GM12872 (cell line): ENCODE results near the gene PABPN1L.

Experiments used
- TF ChIP-seq, protein P1 (sequence below): IDR thresholded peaks from 3 replicates; pipeline ENCODE4 v1.5.1; 2011; ENCODE audit warnings: low read depth, mild to moderate bottlenecking, low read length, moderate library complexity; ENCODE audit not compliant: insufficient read depth

Gene PABPN1L

GRCh38 chr16:88839745-88840599 is 26.5 kb downstream of the PABPN1L start:
- TF ChIP-seq, protein P1, sequence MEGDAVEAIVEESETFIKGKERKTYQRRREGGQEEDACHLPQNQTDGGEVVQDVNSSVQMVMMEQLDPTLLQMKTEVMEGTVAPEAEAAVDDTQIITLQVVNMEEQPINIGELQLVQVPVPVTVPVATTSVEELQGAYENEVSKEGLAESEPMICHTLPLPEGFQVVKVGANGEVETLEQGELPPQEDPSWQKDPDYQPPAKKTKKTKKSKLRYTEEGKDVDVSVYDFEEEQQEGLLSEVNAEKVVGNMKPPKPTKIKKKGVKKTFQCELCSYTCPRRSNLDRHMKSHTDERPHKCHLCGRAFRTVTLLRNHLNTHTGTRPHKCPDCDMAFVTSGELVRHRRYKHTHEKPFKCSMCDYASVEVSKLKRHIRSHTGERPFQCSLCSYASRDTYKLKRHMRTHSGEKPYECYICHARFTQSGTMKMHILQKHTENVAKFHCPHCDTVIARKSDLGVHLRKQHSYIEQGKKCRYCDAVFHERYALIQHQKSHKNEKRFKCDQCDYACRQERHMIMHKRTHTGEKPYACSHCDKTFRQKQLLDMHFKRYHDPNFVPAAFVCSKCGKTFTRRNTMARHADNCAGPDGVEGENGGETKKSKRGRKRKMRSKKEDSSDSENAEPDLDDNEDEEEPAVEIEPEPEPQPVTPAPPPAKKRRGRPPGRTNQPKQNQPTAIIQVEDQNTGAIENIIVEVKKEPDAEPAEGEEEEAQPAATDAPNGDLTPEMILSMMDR = no peak

- TF ChIP-seq, protein P1 = no peak
Measured at GRCh38 chr16:88839026-88839529, 27.4 kb downstream of the PABPN1L start.

DNA sequence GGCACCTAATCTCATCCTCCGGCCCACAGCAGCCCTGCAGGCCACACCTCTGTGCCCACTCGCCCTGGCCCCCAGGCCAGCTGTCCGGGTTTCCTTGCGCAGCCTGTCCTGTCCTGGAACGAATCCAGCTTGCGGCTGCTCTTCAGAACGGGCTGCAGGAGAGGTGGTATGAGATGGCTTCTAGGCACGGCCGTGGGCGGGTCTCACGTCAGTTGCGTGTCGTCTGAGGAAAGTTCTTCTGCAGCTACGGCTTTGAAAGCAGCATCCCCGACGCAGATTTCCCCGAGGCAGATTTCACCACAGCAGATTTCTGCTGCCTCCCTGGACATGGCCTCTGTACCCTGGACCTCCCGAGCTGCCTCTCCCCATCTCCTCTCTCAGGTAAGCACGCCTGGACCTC is 27.9 kb downstream of the PABPN1L start:
- TF ChIP-seq, protein P1 = no peak

DNA sequence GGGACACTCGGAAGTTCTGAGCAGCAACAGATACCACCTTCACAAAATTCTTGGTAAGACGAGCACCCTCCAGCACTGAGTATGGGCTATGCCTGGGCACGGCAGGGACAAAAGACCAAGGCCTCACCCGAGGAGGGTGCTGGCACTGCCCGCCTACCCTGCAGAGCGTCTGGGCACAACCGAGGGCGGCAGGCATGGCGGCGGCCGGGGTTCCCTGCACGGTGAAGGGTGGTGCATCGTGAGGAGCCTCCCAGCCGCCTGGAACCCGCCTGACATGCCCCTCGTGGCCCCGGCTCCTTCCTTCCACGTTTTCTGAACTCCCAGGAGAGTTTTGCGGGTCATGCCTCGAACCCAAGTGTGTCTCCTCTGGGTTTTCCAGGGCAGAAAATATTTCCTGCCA is 28.7 kb downstream of the PABPN1L start:
- TF ChIP-seq, protein P1 = no peak

- TF ChIP-seq, protein P1 = no peak
Measured at GRCh38 chr16:88836791-88837190, 29.7 kb downstream of the PABPN1L start.

GRCh38 chr16:88835818-88836217 is 30.6 kb downstream of the PABPN1L start:
- TF ChIP-seq, protein P1 = no peak

- TF ChIP-seq, protein P1 = no peak
Measured at GRCh38 chr16:88835383-88835782, 31.1 kb downstream of the PABPN1L start.
